ENCODE measurements around the gene JARID2. TPM values are rescaled to one million over a fixed set of nuclear protein-coding genes. Genes with fewer than 3 reads are reported as not detected.

The JARID2 gene
- polyA plus RNA-seq, 1 of the 3 experiments (the other 2 are of a cell fraction) = 3.4 TPM

DNA sequence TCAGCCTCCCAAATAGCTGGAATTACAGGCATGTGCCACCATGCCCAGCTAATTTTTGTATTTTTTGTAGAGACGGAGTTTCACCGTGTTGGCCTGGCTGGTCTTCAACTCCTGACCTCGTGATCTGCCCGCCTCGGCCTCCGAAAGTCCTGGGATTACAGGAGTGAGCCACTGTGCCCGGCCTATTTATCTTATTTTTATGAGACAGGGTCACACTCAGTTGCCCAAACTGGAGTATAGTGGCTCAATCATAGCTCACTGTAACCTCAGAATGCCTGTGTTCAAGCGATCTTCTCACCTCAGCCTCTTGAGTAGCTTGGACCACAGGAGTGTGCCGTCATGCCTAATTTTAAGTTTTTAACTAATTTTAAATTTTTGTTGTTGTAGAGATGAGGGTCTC, 114.4 kb downstream of the JARID2 start:
- peaks cover 7% of the 10 kb centered on the region for H3K79me2 ChIP-seq (ENCODE audit: insufficient read depth)
- H3K4me1 ChIP-seq (ENCODE audit: control insufficient read depth in 1 of 2, insufficient read depth in 2 of 2, low read depth in 1 of 2, low read length in 1 of 2) = peaks cover 11 to 25% of the 10 kb centered on the region in 2 experiments; a peak in 3 of 4 replicates
- no peaks in the 10 kb centered on the region for H3K9me2 ChIP-seq
- no peak for TF ChIP-seq NFIC (IDR thresholded peaks at IDR 0.05; ENCODE audit: borderline replicate concordance)
- no peak for TF ChIP-seq NRF1 (IDR thresholded peaks at IDR 0.05; ENCODE audit: low read depth, low read length)
- TF ChIP-seq, protein P1, sequence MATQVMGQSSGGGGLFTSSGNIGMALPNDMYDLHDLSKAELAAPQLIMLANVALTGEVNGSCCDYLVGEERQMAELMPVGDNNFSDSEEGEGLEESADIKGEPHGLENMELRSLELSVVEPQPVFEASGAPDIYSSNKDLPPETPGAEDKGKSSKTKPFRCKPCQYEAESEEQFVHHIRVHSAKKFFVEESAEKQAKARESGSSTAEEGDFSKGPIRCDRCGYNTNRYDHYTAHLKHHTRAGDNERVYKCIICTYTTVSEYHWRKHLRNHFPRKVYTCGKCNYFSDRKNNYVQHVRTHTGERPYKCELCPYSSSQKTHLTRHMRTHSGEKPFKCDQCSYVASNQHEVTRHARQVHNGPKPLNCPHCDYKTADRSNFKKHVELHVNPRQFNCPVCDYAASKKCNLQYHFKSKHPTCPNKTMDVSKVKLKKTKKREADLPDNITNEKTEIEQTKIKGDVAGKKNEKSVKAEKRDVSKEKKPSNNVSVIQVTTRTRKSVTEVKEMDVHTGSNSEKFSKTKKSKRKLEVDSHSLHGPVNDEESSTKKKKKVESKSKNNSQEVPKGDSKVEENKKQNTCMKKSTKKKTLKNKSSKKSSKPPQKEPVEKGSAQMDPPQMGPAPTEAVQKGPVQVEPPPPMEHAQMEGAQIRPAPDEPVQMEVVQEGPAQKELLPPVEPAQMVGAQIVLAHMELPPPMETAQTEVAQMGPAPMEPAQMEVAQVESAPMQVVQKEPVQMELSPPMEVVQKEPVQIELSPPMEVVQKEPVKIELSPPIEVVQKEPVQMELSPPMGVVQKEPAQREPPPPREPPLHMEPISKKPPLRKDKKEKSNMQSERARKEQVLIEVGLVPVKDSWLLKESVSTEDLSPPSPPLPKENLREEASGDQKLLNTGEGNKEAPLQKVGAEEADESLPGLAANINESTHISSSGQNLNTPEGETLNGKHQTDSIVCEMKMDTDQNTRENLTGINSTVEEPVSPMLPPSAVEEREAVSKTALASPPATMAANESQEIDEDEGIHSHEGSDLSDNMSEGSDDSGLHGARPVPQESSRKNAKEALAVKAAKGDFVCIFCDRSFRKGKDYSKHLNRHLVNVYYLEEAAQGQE (IDR thresholded peaks at IDR 0.05; ENCODE audit: low read depth, low read length) = no peak
- no peak overlapping the region for H3K4me3 ChIP-seq (ENCODE audit: low read depth in 2 of 2, low read length in 1 of 2)
- ChIA-PET CTCF (interaction anchor here (2.4 kb wide), 1 partner anchor 11 kb away, joined by 6 read pairs; no protein-coding TSS in a partner anchor), POLR2A (no interaction called here)
- DNase-seq = no peak
- H3K27ac ChIP-seq (ENCODE audit: low read depth in 2 of 2, low read length in 1 of 2) = no peak overlapping the region
- no peaks in the 10 kb centered on the region for H3K9me3 ChIP-seq
- no peaks in the 10 kb centered on the region for H3K27me3 ChIP-seq (ENCODE audit: insufficient read depth)
- WGBS (ENCODE audit: low lambda C conversion rate) = 97% methylated on average over 9 of the region's 9 CpGs
- H3K36me3 ChIP-seq (replicated peaks in 1 of 2; ENCODE audit: control insufficient read depth in 1 of 2, insufficient read depth in 2 of 2, low read length in 1 of 2) = no peaks in the 10 kb centered on the region
- no peak overlapping the region for H2AFZ ChIP-seq (ENCODE audit: low read depth)
- H3F3A ChIP-seq (replicated peaks; ENCODE audit: insufficient read depth) = peaks cover 8% of the 10 kb centered on the region
- no peak overlapping the region for H3K4me2 ChIP-seq
- H3K9ac ChIP-seq = no peak overlapping the region
- H4K20me1 ChIP-seq (ENCODE audit: insufficient read depth) = peaks cover 7% of the 10 kb centered on the region

DNA sequence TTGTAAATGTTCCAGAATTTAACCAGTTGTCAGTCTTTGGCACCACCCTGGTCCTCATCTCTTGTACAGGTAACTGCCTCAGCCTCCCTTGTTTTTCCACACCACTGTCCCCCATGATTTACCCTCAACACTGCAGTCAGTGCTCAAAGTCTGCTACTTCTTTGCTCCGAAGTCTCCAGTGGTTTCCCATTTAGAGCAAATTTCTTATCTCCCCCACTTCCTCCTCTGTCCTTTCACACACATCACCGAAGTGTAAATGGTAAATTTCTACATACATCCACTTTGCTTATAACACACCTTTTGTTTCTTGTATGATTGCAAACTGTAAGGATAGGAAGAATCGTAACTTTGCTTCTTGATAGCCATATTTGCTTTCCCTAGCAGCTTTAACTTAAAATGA, 115.3 kb downstream of the JARID2 start:
- H3K4me2 ChIP-seq = no peak overlapping the region
- ChIA-PET CTCF (interaction anchor here (1.7 kb wide), 1 partner anchor 30 kb away, joined by 5 read pairs; no protein-coding TSS in a partner anchor), POLR2A (interaction anchor here (0.8 kb wide), 1 partner anchor 1151 kb away, joined by 3 read pairs; no protein-coding TSS in a partner anchor)
- H3K4me3 ChIP-seq (ENCODE audit: low read depth in 2 of 2, low read length in 1 of 2) = no peak overlapping the region
- no peaks in the 10 kb centered on the region for H3K27me3 ChIP-seq (ENCODE audit: insufficient read depth)
- TF ChIP-seq TCF12 (IDR thresholded peaks at IDR 0.05) = no peak
- TF ChIP-seq RXRA (IDR thresholded peaks at IDR 0.05; ENCODE audit: borderline replicate concordance, low read depth) = no peak
- no peak for TF ChIP-seq FOXJ3 (CRISPR knock-in tag; IDR thresholded peaks at IDR 0.05)
- TF ChIP-seq, protein P1 (IDR thresholded peaks at IDR 0.05; ENCODE audit: low read depth, low read length) = no peak
- no peak for TF ChIP-seq MEF2A (IDR thresholded peaks at IDR 0.05; ENCODE audit: borderline replicate concordance, low read depth)
- no peak for TF ChIP-seq RCOR1 (IDR thresholded peaks at IDR 0.05; ENCODE audit: low read length)
- TF ChIP-seq EP300 (IDR thresholded peaks at IDR 0.05; ENCODE audit: borderline replicate concordance in 1 of 2, low read depth in 1 of 2, low read length in 1 of 2) = no peak
- TF ChIP-seq EZH2phosphoT487 (IDR thresholded peaks at IDR 0.05; ENCODE audit: borderline replicate concordance, low read depth) = no peak
- no peak overlapping the region for H2AFZ ChIP-seq (ENCODE audit: low read depth)
- WGBS (ENCODE audit: low lambda C conversion rate) = 95% methylated on average over 3 of the region's 3 CpGs
- peaks cover 13% of the 10 kb centered on the region for H4K20me1 ChIP-seq (ENCODE audit: insufficient read depth)
- peaks cover 18 to 28% of the 10 kb centered on the region in 2 experiments for H3K4me1 ChIP-seq (ENCODE audit: control insufficient read depth in 1 of 2, insufficient read depth in 2 of 2, low read depth in 1 of 2, low read length in 1 of 2)
- H3K9me3 ChIP-seq = no peaks in the 10 kb centered on the region
- peaks cover 7% of the 10 kb centered on the region for H3K79me2 ChIP-seq (ENCODE audit: insufficient read depth)
- H3F3A ChIP-seq (replicated peaks; ENCODE audit: insufficient read depth) = peaks cover 8% of the 10 kb centered on the region
- no peak overlapping the region for H3K27ac ChIP-seq (ENCODE audit: low read depth in 2 of 2, low read length in 1 of 2)
- no peaks in the 10 kb centered on the region for H3K36me3 ChIP-seq (replicated peaks in 1 of 2; ENCODE audit: control insufficient read depth in 1 of 2, insufficient read depth in 2 of 2, low read length in 1 of 2)
- H3K9me2 ChIP-seq = no peaks in the 10 kb centered on the region
- H3K9ac ChIP-seq = no peak overlapping the region
- no peak for DNase-seq

Data from SK-N-SH (cell line).